Common myeloid progenitor, CD34-positive (primary cell): ENCODE results near the gene CCDC106.

Source experiments
- CTCF ChIA-PET: fragments of 350-600 bp; sonication (Branson Sonifier 250); formaldehyde crosslinking; loops from one replicate; lab custom pipeline; 2021; ENCODE audit warnings: antibody characterized with exemption; lab: Charles Lee
- POLR2A ChIA-PET: fragments of 350-600 bp; sonication (Branson Sonifier 250); formaldehyde crosslinking; loops from one replicate; lab custom pipeline; 2021; ENCODE audit warnings: antibody characterized with exemption; lab: Charles Lee
- DNase-seq, 3 donors: peaks; one replicate each; pipeline versions ENCODE4 v3.0.0 to v3.0.0-alpha.2; 2013
- H3K27ac ChIP-seq, 2 experiments: 1 replicate in 1 of 2; 2 replicates in 1 of 2; pipeline ENCODE4 v1.7.0; 2013; ENCODE audit warnings: inconsistent platforms in 2 of 2, low read length in 2 of 2, mild to moderate bottlenecking in 2 of 2, low read depth in 1 of 2, moderate library complexity in 1 of 2; ENCODE audit not compliant: severe bottlenecking in 2 of 2, insufficient read depth in 1 of 2, poor library complexity in 1 of 2
- H3K27me3 ChIP-seq, 5 experiments: replicated peaks in 2 of 5; 1 replicate in 3 of 5; 2 replicates in 2 of 5; pipeline versions ENCODE4 v1.6.1 to v1.7.0; 2013; ENCODE audit warnings: low read length in 4 of 5, mild to moderate bottlenecking in 2 of 5, moderate library complexity in 2 of 5, inconsistent platforms in 1 of 5; ENCODE audit not compliant: insufficient read depth in 5 of 5, control insufficient read depth in 4 of 5
- H3K36me3 ChIP-seq, 4 experiments: 1 replicate in 2 of 4; 2 replicates in 2 of 4; pipeline versions ENCODE4 v1.6.1 to v1.7.0; 2013; ENCODE audit warnings: low read length in 3 of 4, control low read depth in 1 of 4, mild to moderate bottlenecking in 1 of 4; ENCODE audit not compliant: control insufficient read depth in 4 of 4, insufficient read depth in 4 of 4
- H3K4me1 ChIP-seq, 4 experiments: 1 replicate in 3 of 4; 2 replicates in 1 of 4; pipeline versions ENCODE4 v1.6.1 to v1.7.1; 2013; ENCODE audit warnings: low read length in 3 of 4, mild to moderate bottlenecking in 3 of 4, control low read depth in 1 of 4, inconsistent platforms in 1 of 4, moderate library complexity in 1 of 4; ENCODE audit not compliant: control insufficient read depth in 4 of 4, insufficient read depth in 4 of 4; ENCODE audit errors: control extremely low read depth in 1 of 4
- H3K4me3 ChIP-seq, 7 experiments: 1 replicate in 4 of 7; 2 replicates in 3 of 7; pipeline versions ENCODE4 v1.5.1 to v1.7.0; 2013; ENCODE audit warnings: mild to moderate bottlenecking in 7 of 7, low read length in 6 of 7, moderate library complexity in 6 of 7, inconsistent platforms in 2 of 7, low read depth in 2 of 7, control low read depth in 1 of 7; ENCODE audit not compliant: insufficient read depth in 4 of 7, control insufficient read depth in 1 of 7; ENCODE audit errors: extremely low read depth in 1 of 7
- H3K9me3 ChIP-seq, 5 experiments: 1 replicate in 4 of 5; 2 replicates in 1 of 5; pipeline versions ENCODE4 v1.6.1 to v1.7.1; 2013; ENCODE audit warnings: low read length in 4 of 5, mild to moderate bottlenecking in 2 of 5, inconsistent platforms in 1 of 5, low read depth in 1 of 5, moderate library complexity in 1 of 5; ENCODE audit not compliant: control insufficient read depth in 4 of 5, insufficient read depth in 2 of 5; ENCODE audit errors: control extremely low read depth in 1 of 5
- WGBS: methylation state at CpG from one replicate; pipeline ENCODE4 v1.1.5; 2013; ENCODE audit not compliant: insufficient coverage; 5-methylcytosine and 5-hydroxymethylcytosine counted together

CCDC106 gene

DNA sequence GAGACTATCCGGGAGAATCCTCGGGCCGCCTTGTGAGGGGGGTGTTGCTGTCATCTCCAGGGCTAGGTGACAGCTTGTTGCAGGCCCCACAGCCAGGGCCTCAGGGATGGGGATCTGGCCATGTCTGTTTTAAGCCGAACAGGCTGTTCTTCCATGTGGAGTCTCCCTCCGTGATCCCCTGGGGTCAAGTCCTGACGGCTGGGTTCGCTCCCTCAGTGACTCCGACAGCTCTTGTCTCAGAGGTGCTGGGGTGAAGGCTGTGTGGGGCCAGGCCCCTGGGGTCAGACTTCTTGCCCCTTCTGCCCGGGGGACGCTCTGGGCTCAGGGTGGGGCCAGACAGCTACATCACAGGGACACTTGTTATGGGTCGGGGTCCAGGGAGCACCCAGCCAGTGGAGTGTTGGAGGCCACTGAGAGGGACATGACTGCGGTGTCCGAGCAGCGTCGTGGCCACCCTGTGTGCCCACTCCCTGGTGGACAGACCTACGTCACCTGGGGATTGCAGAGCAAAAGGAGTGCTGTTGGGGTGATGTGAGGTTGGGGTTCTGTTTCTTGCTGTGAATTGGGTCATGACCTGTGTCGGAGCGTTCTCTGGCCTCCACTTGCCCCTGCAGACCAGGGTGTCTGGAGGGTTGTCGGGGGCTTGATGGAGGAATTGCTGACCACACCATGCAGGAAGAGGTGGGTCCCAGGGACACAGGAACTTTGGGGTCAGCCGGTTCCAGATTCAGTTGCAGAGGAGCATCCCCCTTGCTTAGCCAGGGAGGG lies 48.5 kb downstream of the CCDC106 start:
- ChIA-PET CTCF (no interaction called here), POLR2A (interaction anchor here (0.6 kb wide), 1 partner anchor 15 kb away, joined by 11 read pairs; no protein-coding TSS in a partner anchor)
- Histone ChIP-seq H3K36me3 (peaks cover 2 to 76% (median 53%) of the 10 kb centered on the region in 4 experiments), H3K27ac (no peak overlapping the region), H3K9me3 (no peaks in the 10 kb centered on the region), H3K4me3 (no peak overlapping the region), H3K27me3 (no peaks in the 10 kb centered on the region), H3K4me1 (no peaks in the 10 kb centered on the region)
- WGBS: 98% methylated on average over 15 of the region's 20 CpGs
- no peak for DNase-seq

DNA sequence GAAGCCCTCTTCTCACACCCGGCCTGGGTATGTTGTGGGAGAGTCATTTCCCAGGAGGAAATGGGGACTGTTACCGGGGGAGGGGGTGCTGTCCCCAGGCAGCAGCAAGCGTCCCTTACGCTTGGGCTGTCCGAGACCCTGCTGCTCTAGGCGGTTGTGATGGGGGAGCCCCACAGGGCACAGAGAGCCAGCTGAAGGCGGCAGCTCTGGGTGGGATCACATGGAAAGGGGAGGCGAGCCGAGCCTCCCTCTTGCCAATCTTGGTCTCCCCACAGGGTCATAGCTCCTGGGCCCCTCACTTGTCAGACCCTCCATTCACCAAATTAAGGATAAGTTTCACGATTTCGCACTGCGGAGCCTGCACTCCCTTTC lies 49.0 kb downstream of the CCDC106 start:
- DNase-seq: no peak
- no peak overlapping the region for H3K27ac ChIP-seq
- H3K4me3 ChIP-seq: no peak overlapping the region
- POLR2A ChIA-PET: no interaction called here
- H3K9me3 ChIP-seq: no peaks in the 10 kb centered on the region
- 80% methylated on average over 2 of the region's 12 CpGs for WGBS
- CTCF ChIA-PET: no interaction called here
- no peaks in the 10 kb centered on the region for H3K27me3 ChIP-seq
- no peaks in the 10 kb centered on the region for H3K4me1 ChIP-seq
- peaks cover 2 to 70% (median 50%) of the 10 kb centered on the region in 4 experiments for H3K36me3 ChIP-seq

DNA sequence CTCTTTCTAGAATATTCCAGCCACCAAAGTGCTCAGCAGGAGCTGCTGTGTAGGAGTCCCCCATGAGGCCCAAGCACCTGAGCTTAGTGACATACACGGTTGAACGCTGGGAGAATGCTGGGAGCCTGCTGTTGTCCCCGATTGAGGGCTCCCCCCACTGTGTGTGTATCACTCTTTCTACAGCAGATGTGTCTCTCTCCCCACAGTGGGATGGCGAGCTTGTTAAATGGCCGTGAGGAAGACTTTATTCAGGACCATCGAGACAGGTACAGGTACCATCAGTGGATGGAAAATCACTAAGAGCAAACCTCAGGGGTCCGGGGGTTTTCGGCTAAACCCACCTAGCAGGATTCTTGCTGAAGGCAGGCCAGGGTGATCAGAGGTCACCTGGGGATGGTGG lies 49.7 kb downstream of the CCDC106 start:
- CTCF ChIA-PET: no interaction called here
- Histone ChIP-seq H3K27me3 (no peaks in the 10 kb centered on the region), H3K4me3 (no peak overlapping the region), H3K4me1 (no peaks in the 10 kb centered on the region), H3K36me3 (peaks cover 2 to 64% (median 47%) of the 10 kb centered on the region in 4 experiments), H3K9me3 (no peaks in the 10 kb centered on the region), H3K27ac (no peak overlapping the region)
- DNase-seq: no peak
- WGBS: 97% methylated on average over 8 of the region's 8 CpGs
- POLR2A ChIA-PET: no interaction called here

DNA sequence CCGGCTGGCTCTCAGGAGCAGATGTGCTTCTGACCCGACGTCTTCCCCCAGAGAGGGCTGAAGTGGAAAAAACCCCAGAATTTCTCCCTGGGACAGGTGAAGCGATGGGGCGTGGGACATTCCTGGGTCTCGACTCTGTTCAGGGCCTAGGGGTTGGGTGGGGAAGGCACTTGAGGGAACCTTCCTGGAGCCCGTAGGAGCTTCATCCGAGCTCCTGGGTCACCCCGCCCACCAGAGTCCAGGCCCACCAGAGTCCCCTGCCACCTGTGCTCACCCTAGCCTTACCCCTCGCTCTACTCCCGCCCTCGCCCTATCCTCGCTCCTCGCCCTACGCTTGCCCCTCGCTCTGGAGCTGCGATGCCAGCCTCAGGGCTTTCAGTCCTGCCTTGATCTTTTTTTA lies 50.2 kb downstream of the CCDC106 start:
- H3K9me3 ChIP-seq: no peaks in the 10 kb centered on the region
- H3K36me3 ChIP-seq: peaks cover 0 to 59% (median 43%) of the 10 kb centered on the region in 4 experiments
- H3K4me3 ChIP-seq: no peak overlapping the region
- no peaks in the 10 kb centered on the region for H3K4me1 ChIP-seq
- no peak for DNase-seq
- ChIA-PET POLR2A (no interaction called here), CTCF (no interaction called here)
- no peaks in the 10 kb centered on the region for H3K27me3 ChIP-seq
- H3K27ac ChIP-seq: no peak overlapping the region
- 94% methylated on average over 14 of the region's 17 CpGs for WGBS

DNA sequence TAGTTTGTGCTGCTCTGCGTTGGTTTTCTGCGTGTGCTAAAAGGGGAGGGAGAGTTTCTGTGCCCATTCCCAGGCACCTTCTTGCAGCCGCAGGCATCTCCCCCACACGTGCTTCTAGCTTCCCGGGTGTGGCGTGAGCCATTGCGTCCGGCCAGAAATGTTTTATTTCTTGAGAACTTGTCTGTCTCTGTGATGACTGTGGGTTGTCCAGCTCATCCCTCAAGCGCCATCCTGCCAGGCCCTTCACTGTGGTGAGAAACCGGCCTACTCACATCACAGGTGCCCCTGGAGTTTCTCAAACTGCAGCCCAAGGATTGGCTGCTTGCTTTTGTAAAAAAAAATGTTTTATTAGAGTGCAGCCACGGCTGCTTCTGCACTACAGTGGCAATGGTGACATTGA lies 51.2 kb downstream of the CCDC106 start:
- Histone ChIP-seq H3K4me3 (no peak overlapping the region), H3K27me3 (no peaks in the 10 kb centered on the region), H3K4me1 (peaks cover 0 to 2% (median 0%) of the 10 kb centered on the region in 4 experiments), H3K36me3 (peaks cover 0 to 51% (median 35%) of the 10 kb centered on the region in 4 experiments), H3K27ac (no peak overlapping the region), H3K9me3 (no peaks in the 10 kb centered on the region)
- ChIA-PET POLR2A (no interaction called here), CTCF (no interaction called here)
- no peak for DNase-seq
- WGBS: 100% methylated on average over 6 of the region's 11 CpGs

DNA sequence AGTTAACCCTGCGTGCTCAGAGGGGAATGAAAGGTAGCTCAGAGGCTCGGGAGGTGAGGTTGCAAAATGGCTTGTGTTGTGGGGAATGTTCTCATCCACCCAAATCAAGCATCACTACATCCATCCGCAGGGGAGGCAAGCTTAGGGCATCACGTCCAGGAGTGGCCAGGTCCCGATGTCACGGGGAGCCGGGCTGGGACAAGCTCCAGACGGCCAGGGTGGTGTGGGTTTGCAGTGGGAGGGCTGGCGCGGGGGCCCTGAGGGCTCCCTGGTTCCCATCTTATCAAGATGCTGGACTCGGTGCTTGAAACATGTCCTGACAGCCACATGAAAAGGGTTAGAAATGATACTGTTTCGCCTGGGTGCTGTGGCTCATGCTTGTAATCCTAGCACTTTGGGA lies 52.8 kb downstream of the CCDC106 start:
- H3K27me3 ChIP-seq: no peaks in the 10 kb centered on the region

DNA sequence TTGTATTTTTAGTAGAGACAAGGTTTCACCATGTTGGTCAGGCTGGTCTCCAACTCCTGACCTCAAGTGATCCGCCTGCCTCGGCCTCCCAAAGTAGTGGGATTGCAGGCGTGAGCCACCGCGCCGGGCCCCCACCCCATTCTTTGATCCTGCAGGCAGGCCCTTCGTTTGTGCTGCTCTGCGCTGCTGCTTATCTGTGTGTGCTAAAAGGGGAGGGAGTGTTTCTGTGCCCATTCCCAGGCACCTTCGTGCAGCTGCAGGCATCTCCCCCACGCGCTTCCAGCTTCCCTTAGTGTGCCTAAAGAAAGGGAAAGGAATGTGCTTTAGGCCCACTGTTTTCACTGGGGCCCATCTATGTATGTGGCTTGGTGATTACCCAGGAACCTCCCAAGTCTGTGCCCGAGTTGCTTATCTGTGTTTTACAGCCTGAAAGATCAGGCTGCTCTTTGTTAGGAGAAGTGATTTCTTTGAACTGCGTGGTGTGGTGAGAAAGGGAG lies 54.2 kb downstream of the CCDC106 start:
- Histone ChIP-seq H3K9me3 (no peaks in the 10 kb centered on the region), H3K27ac (no peak overlapping the region), H3K27me3 (no peaks in the 10 kb centered on the region), H3K4me1 (peaks cover 0 to 2% (median 0%) of the 10 kb centered on the region in 4 experiments), H3K4me3 (no peak overlapping the region), H3K36me3 (peaks cover 0 to 26% (median 15%) of the 10 kb centered on the region in 4 experiments)
- WGBS: 93% methylated on average over 9 of the region's 13 CpGs
- CTCF ChIA-PET: interaction anchor here (1.6 kb wide), 1 partner anchor 11 kb away, joined by 3 read pairs; no protein-coding TSS in a partner anchor
- POLR2A ChIA-PET: no interaction called here
- peak; percentile 6 to 47 (median 28) for DNase-seq

More for the DNA sequence above, 52.8 kb downstream of the CCDC106 start:
- ChIA-PET CTCF (interaction anchor here (1.0 to 1.6 kb wide), 2 partner anchors 10 kb away, joined by 3 read pairs; no protein-coding TSS in a partner anchor), POLR2A (no interaction called here)
- Histone ChIP-seq H3K36me3 (peaks cover 0 to 40% (median 25%) of the 10 kb centered on the region in 4 experiments), H3K4me1 (peaks cover 0 to 2% (median 0%) of the 10 kb centered on the region in 4 experiments), H3K9me3 (no peaks in the 10 kb centered on the region), H3K27ac (no peak overlapping the region), H3K4me3 (no peak overlapping the region)
- 88% methylated on average over 10 of the region's 12 CpGs for WGBS
- no peak for DNase-seq
